DOHH2 (cell line): ENCODE measurements around the gene COX19.

Source experiments
- EZH2phosphoT487 ChIP-seq: fragments of 200-600 bp; sonication (generic); IDR thresholded peaks from 2 replicates; pipeline ENCODE4 v1.6.1; 2017; ENCODE audit warnings: borderline replicate concordance, mild to moderate bottlenecking, antibody characterized with exemption, low read length, moderate library complexity, mixed read lengths
- TF ChIP-seq, protein P1 (sequence below): fragments of 200-600 bp; sonication (generic); IDR thresholded peaks from one replicate; pipeline ENCODE4 v1.5.1; 2014; ENCODE audit warnings: antibody characterized with exemption, mild to moderate bottlenecking, low read depth, low read length; ENCODE audit not compliant: poor library complexity, severe bottlenecking

DNA sequence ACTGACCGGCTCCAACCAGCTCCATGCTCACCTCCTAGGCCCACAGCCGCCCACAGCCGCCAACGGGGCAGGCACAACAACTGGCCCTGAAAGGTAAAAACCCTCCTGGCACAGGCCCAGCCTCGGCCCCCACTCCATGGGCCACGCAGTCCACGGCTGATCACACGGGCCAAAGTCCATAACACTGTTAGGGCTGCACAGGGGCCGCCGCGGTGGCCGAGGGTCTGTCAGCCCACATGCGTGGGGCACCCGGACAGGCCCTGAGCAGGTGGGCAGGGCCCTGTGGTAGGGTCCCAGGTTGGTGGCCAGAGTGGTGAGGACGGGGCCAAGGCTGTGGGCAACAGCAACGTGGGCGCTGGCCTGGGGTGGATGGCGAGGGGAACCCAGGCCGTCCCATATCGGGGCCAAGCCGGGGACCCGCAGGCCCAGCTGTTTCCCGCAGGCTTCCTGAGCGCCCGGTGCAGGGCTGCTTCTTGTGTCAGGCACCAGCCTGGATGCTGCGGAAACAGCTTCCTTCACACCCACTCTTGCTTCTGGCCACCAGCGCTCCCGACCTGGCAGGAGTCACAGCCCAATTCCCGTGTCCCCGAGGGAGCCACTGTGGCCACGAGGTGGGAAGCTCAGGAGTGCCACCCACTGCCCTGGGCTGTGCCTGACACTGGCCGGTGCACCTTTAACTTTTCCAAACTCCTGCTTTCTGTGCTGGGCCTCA, 36.8 kb upstream of the COX19 start:
- TF ChIP-seq, protein P1, sequence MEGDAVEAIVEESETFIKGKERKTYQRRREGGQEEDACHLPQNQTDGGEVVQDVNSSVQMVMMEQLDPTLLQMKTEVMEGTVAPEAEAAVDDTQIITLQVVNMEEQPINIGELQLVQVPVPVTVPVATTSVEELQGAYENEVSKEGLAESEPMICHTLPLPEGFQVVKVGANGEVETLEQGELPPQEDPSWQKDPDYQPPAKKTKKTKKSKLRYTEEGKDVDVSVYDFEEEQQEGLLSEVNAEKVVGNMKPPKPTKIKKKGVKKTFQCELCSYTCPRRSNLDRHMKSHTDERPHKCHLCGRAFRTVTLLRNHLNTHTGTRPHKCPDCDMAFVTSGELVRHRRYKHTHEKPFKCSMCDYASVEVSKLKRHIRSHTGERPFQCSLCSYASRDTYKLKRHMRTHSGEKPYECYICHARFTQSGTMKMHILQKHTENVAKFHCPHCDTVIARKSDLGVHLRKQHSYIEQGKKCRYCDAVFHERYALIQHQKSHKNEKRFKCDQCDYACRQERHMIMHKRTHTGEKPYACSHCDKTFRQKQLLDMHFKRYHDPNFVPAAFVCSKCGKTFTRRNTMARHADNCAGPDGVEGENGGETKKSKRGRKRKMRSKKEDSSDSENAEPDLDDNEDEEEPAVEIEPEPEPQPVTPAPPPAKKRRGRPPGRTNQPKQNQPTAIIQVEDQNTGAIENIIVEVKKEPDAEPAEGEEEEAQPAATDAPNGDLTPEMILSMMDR, result no peak
- TF ChIP-seq EZH2phosphoT487, result no peak
